Measurements from ENCODE around the gene PITHD1. TPM values are rescaled to one million over a fixed set of nuclear protein-coding genes. Genes with fewer than 3 reads are reported as not detected.

Gene PITHD1
- total RNA-seq, 3 donors from 2014 or later (not counting 1 experiment from before 2014, with no cell fraction given), result 73.2 to 84.1 (median 77.7) TPM

DNA sequence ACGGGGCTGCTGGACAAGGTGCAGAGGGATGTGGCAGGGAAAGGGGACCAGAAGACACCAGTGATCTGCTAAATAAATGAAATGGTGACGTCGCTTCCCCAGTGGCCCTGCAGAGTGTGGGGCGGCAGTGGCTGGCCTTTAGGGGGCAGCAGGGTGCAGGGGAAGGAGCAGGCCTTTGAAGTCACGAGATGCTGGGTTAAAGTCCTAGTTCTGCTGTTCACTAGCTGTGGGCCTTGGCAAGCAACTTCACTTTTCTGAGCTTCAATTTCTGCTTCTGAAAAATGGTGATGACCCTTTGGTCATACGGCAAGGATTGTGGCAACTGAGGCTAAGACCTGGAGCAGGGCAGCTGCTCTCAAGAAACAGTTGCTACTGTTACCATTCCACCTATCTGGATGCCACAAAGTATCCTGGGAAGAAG, 31.5 kb downstream of the PITHD1 start:
- TF ChIP-seq, protein P1, sequence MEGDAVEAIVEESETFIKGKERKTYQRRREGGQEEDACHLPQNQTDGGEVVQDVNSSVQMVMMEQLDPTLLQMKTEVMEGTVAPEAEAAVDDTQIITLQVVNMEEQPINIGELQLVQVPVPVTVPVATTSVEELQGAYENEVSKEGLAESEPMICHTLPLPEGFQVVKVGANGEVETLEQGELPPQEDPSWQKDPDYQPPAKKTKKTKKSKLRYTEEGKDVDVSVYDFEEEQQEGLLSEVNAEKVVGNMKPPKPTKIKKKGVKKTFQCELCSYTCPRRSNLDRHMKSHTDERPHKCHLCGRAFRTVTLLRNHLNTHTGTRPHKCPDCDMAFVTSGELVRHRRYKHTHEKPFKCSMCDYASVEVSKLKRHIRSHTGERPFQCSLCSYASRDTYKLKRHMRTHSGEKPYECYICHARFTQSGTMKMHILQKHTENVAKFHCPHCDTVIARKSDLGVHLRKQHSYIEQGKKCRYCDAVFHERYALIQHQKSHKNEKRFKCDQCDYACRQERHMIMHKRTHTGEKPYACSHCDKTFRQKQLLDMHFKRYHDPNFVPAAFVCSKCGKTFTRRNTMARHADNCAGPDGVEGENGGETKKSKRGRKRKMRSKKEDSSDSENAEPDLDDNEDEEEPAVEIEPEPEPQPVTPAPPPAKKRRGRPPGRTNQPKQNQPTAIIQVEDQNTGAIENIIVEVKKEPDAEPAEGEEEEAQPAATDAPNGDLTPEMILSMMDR (IDR thresholded peaks at IDR 0.05), result peak; percentile 73
- 16% methylated on average over 6 of the region's 6 CpGs for WGBS (ENCODE audit: insufficient coverage)
- H3K27me3 ChIP-seq (ENCODE audit: control insufficient read depth, insufficient read depth, low read length), result no peaks in the 10 kb centered on the region
- peak overlapping the region; percentile 16 for H3K27ac ChIP-seq (ENCODE audit: low read length)
- Mint-ChIP-seq H3K27ac (peak overlapping the region; percentile 18 to 32), H3K4me3 (no peak overlapping the region), H3K27me3 (ENCODE audit: low read depth in 2 of 2) (no peaks in the 10 kb centered on the region), H3K9me3 (no peaks in the 10 kb centered on the region), H3K36me3 (no peaks in the 10 kb centered on the region), H3K4me1 (peaks cover 0 to 22% of the 10 kb centered on the region in 2 donors)
- peaks cover 19% of the 10 kb centered on the region for H3K36me3 ChIP-seq (ENCODE audit: control insufficient read depth, insufficient read depth, low read length)
- H3K4me3 ChIP-seq (ENCODE audit: low read length), result no peak overlapping the region
- intact Hi-C loops (cut with micrococcal nuclease), result loop anchor here (1.0 kb wide), 2 partner anchors 59 to 108 kb away; partner anchors contain the start of gene FUCA1
- ATAC-seq, result peak; percentile 93 to 98 (median 98)
- peaks cover 16% of the 10 kb centered on the region for H3K4me1 ChIP-seq (ENCODE audit: control insufficient read depth, insufficient read depth, low read length)
- peak; percentile 72 to 89 for DNase-seq
- H3K9me3 ChIP-seq (ENCODE audit: control insufficient read depth, insufficient read depth, low read length), result no peaks in the 10 kb centered on the region

DNA sequence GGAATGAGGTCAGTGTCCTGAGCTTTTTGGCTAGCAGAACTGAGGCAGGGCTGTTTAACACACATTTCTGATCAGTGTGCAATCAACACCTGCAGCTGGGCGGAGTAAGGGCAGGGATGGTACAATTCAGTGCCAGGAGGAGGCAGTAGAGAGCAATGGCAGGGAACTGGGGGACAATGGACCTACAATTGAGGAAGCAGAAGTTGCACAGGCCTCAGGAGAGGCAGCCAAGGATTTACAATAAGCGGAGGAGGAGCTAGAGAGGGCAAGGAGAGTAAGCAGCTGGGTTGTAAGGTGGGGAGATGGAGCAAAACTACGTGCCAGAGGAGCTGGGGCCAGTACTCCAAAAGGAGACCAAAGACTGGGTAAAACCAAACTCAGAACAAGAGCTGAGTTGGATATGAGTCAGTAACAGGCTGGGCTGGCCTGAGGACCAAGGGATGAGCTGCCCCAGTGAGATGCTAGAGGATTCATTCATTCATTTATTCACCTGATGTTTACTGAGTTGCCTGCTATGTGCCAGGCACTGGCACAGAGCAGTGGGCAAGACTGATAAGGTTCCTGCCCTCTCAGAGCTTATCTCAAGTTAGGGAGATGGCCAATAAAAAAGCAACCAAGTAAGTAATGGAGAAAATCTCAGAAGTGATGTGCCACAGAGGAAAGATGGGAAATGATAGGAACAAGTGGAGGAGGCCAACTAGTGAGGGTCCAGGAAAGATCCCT, 32.8 kb downstream of the PITHD1 start:
- Histone ChIP-seq H3K27me3 (ENCODE audit: control insufficient read depth, insufficient read depth, low read length) (no peaks in the 10 kb centered on the region), H3K36me3 (ENCODE audit: control insufficient read depth, insufficient read depth, low read length) (peaks cover 26% of the 10 kb centered on the region), H3K27ac (ENCODE audit: low read length) (no peak overlapping the region), H3K4me3 (ENCODE audit: low read length) (no peak overlapping the region), H3K4me1 (ENCODE audit: control insufficient read depth, insufficient read depth, low read length) (peaks cover 16% of the 10 kb centered on the region), H3K9me3 (ENCODE audit: control insufficient read depth, insufficient read depth, low read length) (no peaks in the 10 kb centered on the region)
- H3K9me3 Mint-ChIP-seq, result no peaks in the 10 kb centered on the region
- no peaks in the 10 kb centered on the region for H3K36me3 Mint-ChIP-seq
- H3K27me3 Mint-ChIP-seq (ENCODE audit: low read depth in 2 of 2), result no peaks in the 10 kb centered on the region
- intact Hi-C loops (cut with micrococcal nuclease), result no loop called here
- TF ChIP-seq, protein P1 (IDR thresholded peaks at IDR 0.05), result peak; percentile 61
- H3K27ac Mint-ChIP-seq, result peak overlapping the region in 1 of 2 donors; percentile 32
- H3K4me3 Mint-ChIP-seq, result no peak overlapping the region
- whole genome bisulfite sequencing (ENCODE audit: insufficient coverage), result 60% methylated on average over 3 of the region's 3 CpGs
- ATAC-seq (peak; percentile 56 to 80 (median 57)), DNase-seq (peak in 1 of 2 donors; percentile 80)
- peaks cover 0 to 18% of the 10 kb centered on the region in 2 donors for H3K4me1 Mint-ChIP-seq

DNA sequence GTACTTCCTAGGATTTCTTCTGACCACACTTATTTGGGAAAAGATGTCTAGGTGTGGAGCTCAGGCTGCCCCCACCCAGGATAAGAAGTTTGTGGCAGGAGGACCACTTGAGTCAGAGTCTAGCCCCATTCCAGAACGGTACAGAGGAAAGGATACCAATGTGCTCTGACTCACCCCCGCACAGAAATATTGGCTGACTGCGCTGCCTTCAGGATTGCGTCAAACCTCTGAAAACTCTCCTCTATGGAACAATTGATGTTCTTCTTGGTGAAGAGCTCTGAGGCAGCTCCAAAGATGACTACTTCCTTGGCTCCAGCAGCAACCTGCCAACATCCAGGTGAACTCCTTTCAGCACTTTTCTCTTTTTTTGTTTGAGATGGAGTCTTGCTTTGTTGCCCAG, 35.8 kb downstream of the PITHD1 start:
- no peaks in the 10 kb centered on the region for H3K27me3 ChIP-seq (ENCODE audit: control insufficient read depth, insufficient read depth, low read length)
- no peaks in the 10 kb centered on the region for H3K9me3 Mint-ChIP-seq
- H3K4me3 ChIP-seq (ENCODE audit: low read length), result no peak overlapping the region
- TF ChIP-seq, protein P1 (IDR thresholded peaks at IDR 0.05), result no peak
- peaks cover 12% of the 10 kb centered on the region for H3K36me3 Mint-ChIP-seq
- no peaks in the 10 kb centered on the region for H3K9me3 ChIP-seq (ENCODE audit: control insufficient read depth, insufficient read depth, low read length)
- peaks cover 0 to 18% of the 10 kb centered on the region in 2 donors for H3K4me1 Mint-ChIP-seq
- H3K27ac ChIP-seq (ENCODE audit: low read length), result no peak overlapping the region
- no peak for DNase-seq
- H3K4me1 ChIP-seq (ENCODE audit: control insufficient read depth, insufficient read depth, low read length), result peaks cover 16% of the 10 kb centered on the region
- H3K27ac Mint-ChIP-seq, result no peak overlapping the region
- 95% methylated on average over 4 of the region's 4 CpGs for WGBS (ENCODE audit: insufficient coverage)
- no peak overlapping the region for H3K4me3 Mint-ChIP-seq
- intact Hi-C loops (cut with micrococcal nuclease), result no loop called here
- H3K36me3 ChIP-seq (ENCODE audit: control insufficient read depth, insufficient read depth, low read length), result peaks cover 41% of the 10 kb centered on the region
- H3K27me3 Mint-ChIP-seq (ENCODE audit: low read depth in 2 of 2), result no peaks in the 10 kb centered on the region
- ATAC-seq, result no peak
